Right atrium auricular region (tissue), 2 donors: ENCODE data around the gene CRACDL. TPM values are rescaled to one million over a fixed set of nuclear protein-coding genes. Genes with fewer than 3 reads are reported as not detected.
"Not testable (repeated sequence)": the region's sequence is repeated elsewhere in the genome, so short reads cannot be mapped to it uniquely, and the experiment has no call there.

Experiments
- DNase-seq: peaks from one replicate; pipeline ENCODE4 v3.0.0-alpha.2; 2019; ENCODE audit warnings: low spot score
- H3K27ac ChIP-seq, 2 donors: fragments of 200-600 bp; sonication (generic); 1 replicate in 1 of 2; 2 replicates in 1 of 2; pipeline ENCODE4 v1.5.1; 2016 to 2019
- H3K27me3 ChIP-seq, 2 donors: fragments of 200-600 bp; sonication (generic); one replicate each; pipeline versions ENCODE4 v1.5.1 to v1.6.0; 2017 to 2019
- H3K36me3 ChIP-seq: fragments of 200-600 bp; sonication (generic); one replicate; pipeline ENCODE4 v1.5.1; 2016
- H3K4me1 ChIP-seq, 2 donors: fragments of 200-600 bp; sonication (generic); one replicate each; pipeline versions ENCODE4 v1.5.1 to v1.6.0; 2017 to 2019
- H3K4me3 ChIP-seq, 2 donors: fragments of 200-600 bp; sonication (generic); 1 replicate in 1 of 2; 2 replicates in 1 of 2; pipeline ENCODE4 v1.5.1; 2017 to 2019; ENCODE audit warnings: mild to moderate bottlenecking in 1 of 2, moderate library complexity in 1 of 2
- H3K9me3 ChIP-seq, 2 donors: fragments of 200-600 bp; sonication (generic); one replicate each; pipeline ENCODE4 v1.5.1; 2019
- total RNA-seq, 2 donors: library from RNA; depleted of rRNA; stranded (reverse); fragments of >200 nt; gene quantifications; one replicate each; pipeline ENCODE4 v1.1.0, GENCODE V29; 2016
- TF ChIP-seq, protein P1 (sequence below), 2 donors: fragments of 200-600 bp; sonication (generic); IDR thresholded peaks; one replicate each; pipeline ENCODE4 v1.5.1; 2019; ENCODE audit warnings: antibody characterized with exemption in 2 of 2

The CRACDL gene
- total RNA-seq, 2 donors from 2014 or later: 5.3 to 7.4 TPM

DNA sequence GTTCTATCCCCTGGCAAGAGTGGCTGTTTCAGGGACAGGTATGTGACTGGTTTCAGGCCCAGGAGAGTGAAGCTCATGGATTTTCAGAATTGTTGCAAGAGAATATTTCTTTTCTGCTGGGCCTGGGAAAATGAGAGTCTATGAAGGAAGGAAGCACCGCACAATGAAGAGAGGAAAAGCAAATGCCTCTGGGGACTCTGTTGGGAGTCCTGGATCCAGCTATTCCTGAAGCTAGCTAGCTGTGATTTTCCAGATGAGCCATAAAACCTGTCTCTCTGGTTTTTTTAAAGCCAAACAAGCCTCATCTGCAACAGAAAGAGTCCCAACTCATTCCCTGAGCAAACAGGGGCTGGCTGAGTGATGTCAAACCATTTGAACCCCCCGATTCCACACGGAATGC, 53.7 kb downstream of the CRACDL start:
- peaks cover 0 to 16% of the 10 kb centered on the region in 2 donors for H3K9me3 ChIP-seq
- peak; percentile 16 for DNase-seq
- no peaks in the 10 kb centered on the region for H3K27me3 ChIP-seq
- no peaks in the 10 kb centered on the region for H3K4me1 ChIP-seq
- no peaks in the 10 kb centered on the region for H3K36me3 ChIP-seq
- H3K27ac ChIP-seq: no peak overlapping the region
- TF ChIP-seq, protein P1, sequence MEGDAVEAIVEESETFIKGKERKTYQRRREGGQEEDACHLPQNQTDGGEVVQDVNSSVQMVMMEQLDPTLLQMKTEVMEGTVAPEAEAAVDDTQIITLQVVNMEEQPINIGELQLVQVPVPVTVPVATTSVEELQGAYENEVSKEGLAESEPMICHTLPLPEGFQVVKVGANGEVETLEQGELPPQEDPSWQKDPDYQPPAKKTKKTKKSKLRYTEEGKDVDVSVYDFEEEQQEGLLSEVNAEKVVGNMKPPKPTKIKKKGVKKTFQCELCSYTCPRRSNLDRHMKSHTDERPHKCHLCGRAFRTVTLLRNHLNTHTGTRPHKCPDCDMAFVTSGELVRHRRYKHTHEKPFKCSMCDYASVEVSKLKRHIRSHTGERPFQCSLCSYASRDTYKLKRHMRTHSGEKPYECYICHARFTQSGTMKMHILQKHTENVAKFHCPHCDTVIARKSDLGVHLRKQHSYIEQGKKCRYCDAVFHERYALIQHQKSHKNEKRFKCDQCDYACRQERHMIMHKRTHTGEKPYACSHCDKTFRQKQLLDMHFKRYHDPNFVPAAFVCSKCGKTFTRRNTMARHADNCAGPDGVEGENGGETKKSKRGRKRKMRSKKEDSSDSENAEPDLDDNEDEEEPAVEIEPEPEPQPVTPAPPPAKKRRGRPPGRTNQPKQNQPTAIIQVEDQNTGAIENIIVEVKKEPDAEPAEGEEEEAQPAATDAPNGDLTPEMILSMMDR (IDR thresholded peaks at IDR 0.05): no peak
- no peak overlapping the region for H3K4me3 ChIP-seq

DNA sequence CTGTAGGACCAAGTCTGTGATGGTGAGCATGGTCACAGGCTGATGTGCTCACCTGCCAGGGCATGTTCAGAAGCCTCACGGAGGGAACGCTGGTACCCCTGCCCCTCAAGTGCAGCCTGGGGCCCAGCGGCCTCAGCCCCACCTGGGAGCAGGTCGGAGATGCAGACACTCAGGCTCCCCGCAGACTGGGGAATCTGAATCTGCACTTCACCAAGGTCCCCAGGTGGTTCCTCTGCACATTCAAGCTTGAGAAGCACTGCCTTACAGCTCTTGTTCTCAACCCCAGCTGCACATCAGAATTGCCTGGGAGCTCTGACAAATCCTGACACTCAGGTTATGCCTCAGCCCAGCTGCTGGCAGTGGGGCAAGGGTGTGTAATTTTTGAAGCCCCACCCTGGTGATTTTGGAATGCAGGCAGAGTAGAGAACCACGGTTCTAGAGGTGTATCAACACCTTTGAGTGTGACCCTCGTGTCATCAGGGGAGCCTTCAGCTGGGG, 54.8 kb downstream of the CRACDL start:
- peak; percentile 21 for DNase-seq
- H3K27me3 ChIP-seq: no peaks in the 10 kb centered on the region
- no peaks in the 10 kb centered on the region for H3K36me3 ChIP-seq
- no peak overlapping the region for H3K27ac ChIP-seq
- H3K4me1 ChIP-seq: no peaks in the 10 kb centered on the region
- TF ChIP-seq, protein P1 (IDR thresholded peaks at IDR 0.05): no peak
- H3K9me3 ChIP-seq: peaks cover 0 to 4% of the 10 kb centered on the region in 2 donors
- H3K4me3 ChIP-seq: no peak overlapping the region

DNA sequence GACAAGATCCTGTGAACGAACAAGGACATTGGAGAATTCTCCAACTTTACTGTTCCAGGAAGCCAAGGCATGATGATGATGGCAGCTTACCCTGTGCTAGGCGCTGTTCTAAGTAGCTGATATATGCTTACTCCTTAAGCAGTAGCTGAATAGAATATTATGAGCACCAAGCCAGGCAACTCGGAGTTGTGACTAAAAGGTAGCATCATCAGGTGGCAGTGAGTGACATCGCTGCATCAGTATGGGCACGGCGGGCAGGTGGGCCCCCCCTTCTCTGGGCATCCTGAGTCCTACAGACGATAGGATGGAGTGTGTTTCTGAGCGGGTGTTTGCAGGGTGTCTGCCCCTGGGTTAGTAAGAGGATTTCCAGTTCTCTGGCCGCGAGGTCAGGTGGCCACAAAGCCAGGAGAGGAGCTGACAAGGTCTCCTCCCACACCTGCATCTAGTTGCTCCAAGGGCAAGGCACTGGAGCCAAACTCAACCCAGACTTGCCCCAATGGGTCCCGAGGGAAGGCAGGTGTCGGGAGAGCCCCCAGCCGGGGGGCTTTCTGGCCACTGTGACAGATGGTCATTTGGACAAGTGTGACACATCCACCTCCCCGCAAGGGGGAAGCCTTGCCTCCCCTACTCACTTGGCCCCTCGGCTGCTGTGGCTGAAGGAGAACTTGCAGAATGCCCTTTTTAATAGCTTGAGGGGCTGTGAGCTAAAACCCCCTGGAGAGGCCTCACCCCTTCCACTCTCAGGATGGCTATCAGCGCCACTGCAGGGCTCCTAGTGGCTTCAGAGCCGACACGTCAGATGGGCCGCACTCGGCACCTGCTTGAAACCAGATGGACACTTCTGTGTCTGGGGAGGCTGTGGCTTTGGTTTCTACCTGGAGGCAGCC, 55.5 kb downstream of the CRACDL start:
- TF ChIP-seq, protein P1 (IDR thresholded peaks at IDR 0.05): no peak
- peak; percentile 53 for DNase-seq
- no peaks in the 10 kb centered on the region for H3K4me1 ChIP-seq
- H3K9me3 ChIP-seq: no peaks in the 10 kb centered on the region
- H3K4me3 ChIP-seq: no peak overlapping the region
- H3K36me3 ChIP-seq: no peaks in the 10 kb centered on the region
- no peak overlapping the region for H3K27ac ChIP-seq
- no peaks in the 10 kb centered on the region for H3K27me3 ChIP-seq

DNA sequence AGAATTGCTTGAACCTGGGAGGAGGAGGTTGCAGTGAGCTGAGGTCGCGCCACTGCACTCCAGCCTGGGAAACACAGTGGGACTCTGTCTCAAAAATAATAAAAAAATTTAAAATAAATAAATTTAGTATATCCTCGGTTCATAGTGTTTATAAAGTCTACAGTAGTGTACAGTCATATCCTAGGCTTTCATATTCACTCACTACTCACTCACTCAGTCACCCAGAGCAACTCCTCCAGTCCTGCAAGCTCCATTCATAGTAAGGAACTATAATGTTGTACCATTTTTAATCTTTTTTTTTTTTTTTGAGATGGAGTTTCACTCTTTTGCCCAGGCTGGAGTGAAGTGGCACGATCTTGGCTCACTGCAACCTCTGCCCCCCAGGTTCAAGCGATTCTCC, 58.4 kb downstream of the CRACDL start:
- not testable (repeated sequence) for DNase-seq, H3K27me3 ChIP-seq, H3K9me3 ChIP-seq, H3K36me3 ChIP-seq, H3K27ac ChIP-seq, H3K4me3 ChIP-seq, H3K4me1 ChIP-seq

DNA sequence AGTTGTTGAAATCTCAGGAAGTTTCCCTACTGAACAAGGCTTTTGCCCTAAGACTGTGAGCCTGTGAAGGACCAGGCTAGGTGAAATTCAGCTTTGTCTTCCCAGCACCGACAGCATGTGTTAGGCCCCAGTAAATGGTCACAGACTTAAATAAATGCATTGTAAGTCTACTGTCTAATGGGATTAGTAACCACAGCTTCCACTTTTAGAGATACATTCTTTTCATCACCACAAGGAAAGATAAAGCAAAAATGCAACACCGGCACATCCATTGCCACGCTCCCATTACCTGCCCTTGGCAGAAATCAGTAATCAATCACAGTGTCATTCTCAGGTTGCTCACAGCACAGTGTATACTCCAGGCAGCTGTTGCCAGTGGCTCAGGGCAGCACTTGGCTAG, 59.3 kb downstream of the CRACDL start:
- no peak overlapping the region for H3K4me3 ChIP-seq
- TF ChIP-seq, protein P1 (IDR thresholded peaks at IDR 0.05): no peak
- no peaks in the 10 kb centered on the region for H3K4me1 ChIP-seq
- no peaks in the 10 kb centered on the region for H3K27me3 ChIP-seq
- no peak for DNase-seq
- no peaks in the 10 kb centered on the region for H3K9me3 ChIP-seq
- H3K27ac ChIP-seq: no peak overlapping the region
- H3K36me3 ChIP-seq: no peaks in the 10 kb centered on the region

DNA sequence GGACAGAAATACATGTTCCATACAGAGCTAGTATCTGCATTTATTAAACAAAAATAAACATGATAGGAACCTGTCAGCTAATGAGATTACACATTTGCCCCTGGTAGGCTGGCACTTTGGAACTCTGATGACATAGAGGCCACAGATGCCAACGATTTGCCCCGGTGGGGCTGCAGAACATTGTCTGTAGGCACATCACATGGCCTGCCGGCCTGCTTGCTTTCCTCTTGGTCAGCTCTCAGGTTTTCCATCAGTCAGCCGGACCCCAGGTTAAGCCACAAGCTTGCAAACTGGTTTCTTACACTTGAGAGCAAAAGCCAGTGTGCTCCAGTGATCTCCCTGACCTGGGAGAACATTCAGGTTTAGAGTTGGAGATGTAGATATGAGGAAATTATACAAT, 60.3 kb downstream of the CRACDL start:
- H3K4me1 ChIP-seq: no peaks in the 10 kb centered on the region
- no peaks in the 10 kb centered on the region for H3K36me3 ChIP-seq
- DNase-seq: no peak
- H3K9me3 ChIP-seq: no peaks in the 10 kb centered on the region
- no peaks in the 10 kb centered on the region for H3K27me3 ChIP-seq
- H3K4me3 ChIP-seq: no peak overlapping the region
- H3K27ac ChIP-seq: no peak overlapping the region
- TF ChIP-seq, protein P1 (IDR thresholded peaks at IDR 0.05): no peak
